Chondrocyte (in vitro differentiated cells): ENCODE measurements around the gene HEATR9. TPM values are rescaled to one million over a fixed set of nuclear protein-coding genes. Genes with fewer than 3 reads are reported as not detected.

Experiments
- DNase-seq: peaks from one replicate; pipeline ENCODE4 v3.0.0; 2021; ENCODE audit warnings: mixed read lengths, low spot score
- H3K27ac Mint-ChIP-seq: one replicate; pipeline ENCODE4 v1.8.0; 2021; ENCODE audit warnings: mild to moderate bottlenecking, moderate library complexity, mixed read lengths; ENCODE audit not compliant: unreplicated experiment
- H3K27me3 Mint-ChIP-seq: 2 replicates; pipeline ENCODE4 v1.8.0; 2021; ENCODE audit warnings: low read depth, mixed read lengths
- H3K36me3 Mint-ChIP-seq: 2 replicates; pipeline ENCODE4 v1.8.0; 2021; ENCODE audit warnings: low read depth, mixed read lengths
- H3K4me1 Mint-ChIP-seq: 2 replicates; pipeline ENCODE4 v1.8.0; 2021; ENCODE audit warnings: low read depth, mild to moderate bottlenecking, mixed read lengths
- H3K4me3 Mint-ChIP-seq: one replicate; pipeline ENCODE4 v1.8.0; 2021; ENCODE audit warnings: mild to moderate bottlenecking, moderate library complexity, mixed read lengths; ENCODE audit not compliant: unreplicated experiment
- H3K9me3 Mint-ChIP-seq: 2 replicates; pipeline ENCODE4 v1.8.0; 2021; ENCODE audit warnings: low read depth, mixed read lengths
- CTCF ChIP-seq: fragments of 200-600 bp; sonication (generic); IDR thresholded peaks from 2 replicates; pipeline ENCODE4 v1.5.0; 2021; ENCODE audit warnings: antibody characterized with exemption, mild to moderate bottlenecking, moderate library complexity
- total RNA-seq: library from RNA; stranded (reverse); gene quantifications from 3 replicates; pipeline ENCODE4 v1.2.1, GENCODE V29; 2021

HEATR9 gene
- total RNA-seq, 1 donor from 2014 or later: not detected

DNA sequence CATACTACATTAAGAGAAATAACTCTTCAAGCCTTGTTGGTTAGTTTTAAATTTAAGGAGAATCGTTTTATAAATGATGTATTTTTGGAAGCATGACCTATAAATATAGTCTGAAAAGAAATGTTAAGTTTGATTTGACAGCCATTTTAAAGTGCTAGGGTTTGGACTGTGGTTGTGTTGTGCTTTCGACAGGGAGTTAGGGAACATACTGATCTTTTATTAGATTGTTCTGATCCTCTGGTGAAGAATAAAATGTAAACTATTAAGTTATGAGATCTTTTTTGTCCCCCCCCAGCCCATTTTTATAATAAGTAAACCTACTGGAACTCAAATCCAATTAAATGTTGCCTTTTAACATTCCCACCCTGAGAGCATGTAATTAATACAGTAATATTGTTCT lies 47.4 kb downstream of the HEATR9 start:
- TF ChIP-seq CTCF: no peak
- Mint-ChIP-seq H3K4me3 (no peak overlapping the region), H3K27me3 (no peaks in the 10 kb centered on the region), H3K4me1 (peaks cover 31% of the 10 kb centered on the region), H3K9me3 (no peaks in the 10 kb centered on the region), H3K36me3 (peaks cover 31% of the 10 kb centered on the region), H3K27ac (peak overlapping the region; percentile 51)
- no peak for DNase-seq

GRCh38 chr17:35819455-35819854 lies 49.2 kb downstream of the HEATR9 start:
- Mint-ChIP-seq H3K36me3 (peaks cover 22% of the 10 kb centered on the region), H3K4me1 (peaks cover 34% of the 10 kb centered on the region), H3K9me3 (no peaks in the 10 kb centered on the region), H3K4me3 (no peak overlapping the region), H3K27ac (no peak overlapping the region), H3K27me3 (no peaks in the 10 kb centered on the region)
- no peak for DNase-seq
- TF ChIP-seq CTCF: peak; percentile 27

DNA sequence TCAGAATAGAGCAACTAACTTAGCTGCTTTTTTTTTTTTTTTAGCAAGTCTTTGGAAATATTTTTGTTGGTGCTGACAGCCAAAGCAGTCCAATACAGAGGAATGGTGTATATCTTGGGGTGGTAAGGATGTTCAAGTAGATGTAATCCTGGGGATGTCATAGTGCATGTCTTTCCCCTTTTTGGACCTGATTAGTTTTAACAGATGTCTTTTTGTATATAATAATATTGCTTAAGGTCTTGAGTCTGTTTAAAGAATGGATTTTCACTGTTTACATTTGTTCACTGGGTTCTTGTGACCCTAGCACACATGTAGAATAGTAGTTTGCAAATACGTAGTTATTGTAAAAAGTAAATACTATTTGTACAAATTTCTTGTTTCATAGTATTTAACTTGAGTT lies 51.5 kb downstream of the HEATR9 start:
- DNase-seq: no peak
- Mint-ChIP-seq H3K36me3 (peaks cover 7% of the 10 kb centered on the region), H3K4me1 (peaks cover 39% of the 10 kb centered on the region), H3K9me3 (no peaks in the 10 kb centered on the region), H3K27ac (peak overlapping the region; percentile 57), H3K27me3 (no peaks in the 10 kb centered on the region), H3K4me3 (no peak overlapping the region)
- no peak for TF ChIP-seq CTCF

DNA sequence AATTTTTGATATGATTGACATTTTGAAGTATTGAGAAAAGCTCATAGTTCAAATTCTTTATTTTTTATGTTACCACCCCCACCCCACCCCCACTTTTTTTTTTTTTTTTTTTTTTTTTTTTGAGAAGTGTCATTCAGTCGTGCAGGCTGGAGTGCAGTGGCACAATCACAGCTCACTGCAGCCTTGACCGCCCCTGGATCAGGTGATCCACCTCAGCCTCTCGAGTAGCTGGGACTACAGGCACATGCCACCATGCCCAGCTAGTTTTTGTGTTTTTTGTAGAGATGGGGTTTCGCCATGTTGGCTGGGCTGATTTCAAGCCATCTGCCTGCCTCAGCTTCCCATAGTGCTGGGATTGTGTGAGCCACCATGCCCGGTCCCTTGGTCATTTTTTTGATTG lies 52.0 kb downstream of the HEATR9 start:
- Mint-ChIP-seq H3K9me3 (no peaks in the 10 kb centered on the region), H3K36me3 (peaks cover 7% of the 10 kb centered on the region), H3K4me3 (no peak overlapping the region), H3K27ac (no peak overlapping the region), H3K4me1 (peaks cover 43% of the 10 kb centered on the region), H3K27me3 (no peaks in the 10 kb centered on the region)
- no peak for TF ChIP-seq CTCF
- DNase-seq: no peak

- no peaks in the 10 kb centered on the region for H3K36me3 Mint-ChIP-seq
- H3K27me3 Mint-ChIP-seq: no peaks in the 10 kb centered on the region
- no peak for DNase-seq
- no peak overlapping the region for H3K27ac Mint-ChIP-seq
- TF ChIP-seq CTCF: no peak
- no peaks in the 10 kb centered on the region for H3K9me3 Mint-ChIP-seq
- peaks cover 67% of the 10 kb centered on the region for H3K4me1 Mint-ChIP-seq
- H3K4me3 Mint-ChIP-seq: no peak overlapping the region
These were observed 56.2 kb downstream of the HEATR9 start for GRCh38 chr17:35812456-35812855.
